ENCODE measurements around the gene MICU1.

DNA sequence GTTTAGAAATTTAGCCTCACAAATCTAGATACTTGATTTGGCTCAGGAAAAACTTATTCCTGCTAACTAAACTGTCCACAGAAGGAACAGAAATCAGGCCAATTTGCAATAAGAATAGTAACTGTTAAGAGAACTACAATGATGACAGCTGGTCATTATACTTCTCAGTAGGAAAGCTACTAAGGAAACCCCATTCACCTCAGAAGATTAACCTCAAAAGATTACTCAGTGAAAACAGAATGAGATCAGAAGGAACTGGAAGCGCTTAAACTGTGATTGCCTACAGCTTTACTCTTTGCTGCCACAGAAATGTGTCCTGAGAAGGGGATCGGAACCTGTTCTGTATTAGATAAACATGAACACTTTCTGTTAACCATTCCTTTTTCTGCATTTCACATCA lies 246.8 kb downstream of the MICU1 start:
- TF ChIP-seq POLR2A (IDR thresholded peaks at IDR 0.05), result no peak
- TF ChIP-seq, protein P1, sequence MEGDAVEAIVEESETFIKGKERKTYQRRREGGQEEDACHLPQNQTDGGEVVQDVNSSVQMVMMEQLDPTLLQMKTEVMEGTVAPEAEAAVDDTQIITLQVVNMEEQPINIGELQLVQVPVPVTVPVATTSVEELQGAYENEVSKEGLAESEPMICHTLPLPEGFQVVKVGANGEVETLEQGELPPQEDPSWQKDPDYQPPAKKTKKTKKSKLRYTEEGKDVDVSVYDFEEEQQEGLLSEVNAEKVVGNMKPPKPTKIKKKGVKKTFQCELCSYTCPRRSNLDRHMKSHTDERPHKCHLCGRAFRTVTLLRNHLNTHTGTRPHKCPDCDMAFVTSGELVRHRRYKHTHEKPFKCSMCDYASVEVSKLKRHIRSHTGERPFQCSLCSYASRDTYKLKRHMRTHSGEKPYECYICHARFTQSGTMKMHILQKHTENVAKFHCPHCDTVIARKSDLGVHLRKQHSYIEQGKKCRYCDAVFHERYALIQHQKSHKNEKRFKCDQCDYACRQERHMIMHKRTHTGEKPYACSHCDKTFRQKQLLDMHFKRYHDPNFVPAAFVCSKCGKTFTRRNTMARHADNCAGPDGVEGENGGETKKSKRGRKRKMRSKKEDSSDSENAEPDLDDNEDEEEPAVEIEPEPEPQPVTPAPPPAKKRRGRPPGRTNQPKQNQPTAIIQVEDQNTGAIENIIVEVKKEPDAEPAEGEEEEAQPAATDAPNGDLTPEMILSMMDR (IDR thresholded peaks at IDR 0.05), result no peak
